SK-N-MC (cell line): ENCODE data around the gene RDH16.
"Not testable (repeated sequence)": the region's sequence is repeated elsewhere in the genome, so short reads cannot be mapped to it uniquely, and the experiment has no call there.

Source experiments
- DNase-seq: peaks from one replicate; pipeline ENCODE4 v3.0.0-alpha.2; 2011; ENCODE audit warnings: low read depth, low spot score
- H3K27ac ChIP-seq: fragments of 200-600 bp; sonication (generic); 2 replicates; pipeline ENCODE4 v1.5.1; 2016; ENCODE audit warnings: mixed run types
- H3K36me3 ChIP-seq: fragments of 200-600 bp; sonication (generic); 2 replicates; pipeline ENCODE4 v1.6.1; 2017; ENCODE audit warnings: antibody characterized with exemption, low read length, mixed read lengths; ENCODE audit not compliant: insufficient read depth
- H3K4me3 ChIP-seq: fragments of 200-600 bp; sonication (generic); 2 replicates; pipeline ENCODE4 v1.5.1; 2016
- H3K9ac ChIP-seq: fragments of 200-600 bp; sonication (generic); 2 replicates; pipeline ENCODE4 v1.8.0; 2017; ENCODE audit warnings: mixed run types, mixed read lengths; ENCODE audit not compliant: insufficient read length
- H3K9me3 ChIP-seq: fragments of 200-600 bp; sonication (generic); 2 replicates; pipeline ENCODE4 v1.6.1; 2017; ENCODE audit warnings: low read depth, mild to moderate bottlenecking, antibody characterized with exemption, low read length, moderate library complexity, mixed read lengths
- EZH2 ChIP-seq: fragments of 200-600 bp; sonication (generic); IDR thresholded peaks from one replicate; pipeline ENCODE4 v1.6.1; 2017; ENCODE audit warnings: antibody characterized with exemption
- FOXP2 ChIP-seq: optimal IDR thresholded peaks from 2 replicates; pipeline ENCODE3; 2011; ENCODE audit warnings: mild to moderate bottlenecking, moderate library complexity; ENCODE audit not compliant: insufficient read depth; ENCODE audit errors: extremely low read length, control extremely low read depth
- POLR2AphosphoS5 ChIP-seq: IDR thresholded peaks from 2 replicates; pipeline ENCODE4 v1.6.1; 2012; ENCODE audit warnings: mild to moderate bottlenecking, low read depth, low read length, borderline replicate concordance

Gene RDH16

GRCh38 chr12:56991319-56992246, 34.2 kb upstream of the RDH16 start:
- H3K27ac ChIP-seq = peak overlapping the region; percentile 57
- TF ChIP-seq POLR2AphosphoS5 (no peak), EZH2 (no peak), FOXP2 (no peak)
- DNase-seq = no peak

GRCh38 chr12:56990648-56991318, 33.4 kb upstream of the RDH16 start:
- TF ChIP-seq EZH2 (no peak), FOXP2 (no peak), POLR2AphosphoS5 (no peak)
- no peaks in the 10 kb centered on the region for H3K36me3 ChIP-seq
- DNase-seq = no peak
- no peak overlapping the region for H3K4me3 ChIP-seq
- H3K9me3 ChIP-seq = no peaks in the 10 kb centered on the region
- peak overlapping the region; percentile 57; the same call in 1 of the 2 replicates for H3K27ac ChIP-seq
- peak overlapping the region; percentile 53 for H3K9ac ChIP-seq

More at GRCh38 chr12:56991319-56992246, 34.2 kb upstream of the RDH16 start:
- H3K4me3 ChIP-seq = peak overlapping the region; percentile 16; the same call in 1 of the 2 replicates
- H3K9me3 ChIP-seq = no peaks in the 10 kb centered on the region
- H3K36me3 ChIP-seq = no peaks in the 10 kb centered on the region
- peak overlapping the region; percentile 53 for H3K9ac ChIP-seq

DNA sequence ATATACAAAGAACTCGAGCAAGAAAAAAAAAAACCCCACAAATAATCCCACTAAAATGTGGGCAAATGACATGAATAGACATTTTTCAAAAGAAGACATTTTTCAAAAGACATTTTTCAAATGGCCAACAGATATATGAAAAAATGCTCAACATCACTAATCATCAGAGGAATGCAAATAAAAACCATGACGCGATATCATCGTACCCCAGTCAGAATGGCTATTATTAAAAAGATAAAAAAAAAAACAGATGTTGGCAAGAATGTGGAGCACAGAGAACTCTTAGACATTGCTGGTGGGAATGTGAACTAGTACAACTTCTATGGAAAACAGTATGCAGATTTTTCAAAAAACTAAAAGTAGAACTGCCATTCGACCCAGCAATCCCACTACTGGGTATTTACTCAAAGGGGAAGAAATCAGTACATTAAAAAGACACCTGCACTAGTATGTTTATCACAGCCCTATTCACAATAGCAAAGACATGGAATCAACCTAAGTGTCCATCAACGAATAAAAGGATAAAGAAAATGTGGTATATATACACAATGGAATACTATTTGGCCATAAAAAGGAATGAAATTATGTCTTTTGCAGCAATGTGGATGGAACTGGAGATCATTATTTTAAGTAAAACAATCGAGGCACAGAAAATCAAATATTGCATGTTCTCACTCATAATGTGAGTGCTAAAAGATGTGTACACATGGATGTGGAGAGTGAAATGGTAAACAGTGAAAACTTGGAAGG, 32.6 kb upstream of the RDH16 start:
- H3K27ac ChIP-seq = no peak overlapping the region
- no peak for DNase-seq
- no peaks in the 10 kb centered on the region for H3K36me3 ChIP-seq
- H3K4me3 ChIP-seq = no peak overlapping the region
- H3K9me3 ChIP-seq = no peaks in the 10 kb centered on the region
- TF ChIP-seq FOXP2 = no peak
- TF ChIP-seq POLR2AphosphoS5 = no peak
- TF ChIP-seq EZH2 = no peak
- no peak overlapping the region for H3K9ac ChIP-seq

- TF ChIP-seq POLR2AphosphoS5 = no peak
- no peak for TF ChIP-seq FOXP2
- TF ChIP-seq EZH2 = no peak
- H3K9me3 ChIP-seq = no peaks in the 10 kb centered on the region
- no peaks in the 10 kb centered on the region for H3K36me3 ChIP-seq
- no peak overlapping the region for H3K9ac ChIP-seq
- H3K27ac ChIP-seq = no peak overlapping the region
- DNase-seq = no peak
- no peak overlapping the region for H3K4me3 ChIP-seq
These were observed 30.9 kb upstream of the RDH16 start for GRCh38 chr12:56988207-56988739.

GRCh38 chr12:56987551-56988053, 30.2 kb upstream of the RDH16 start:
- TF ChIP-seq FOXP2 = no peak
- no peak for TF ChIP-seq EZH2
- no peak for TF ChIP-seq POLR2AphosphoS5

GRCh38 chr12:56987011-56987410, 29.6 kb upstream of the RDH16 start:
- Histone ChIP-seq H3K9ac (no peak overlapping the region), H3K4me3 (no peak overlapping the region), H3K27ac (no peak overlapping the region), H3K9me3 (no peaks in the 10 kb centered on the region), H3K36me3 (no peaks in the 10 kb centered on the region)
- no peak for DNase-seq
- TF ChIP-seq POLR2AphosphoS5 = no peak
- TF ChIP-seq EZH2 = no peak
- TF ChIP-seq FOXP2 = no peak

More at GRCh38 chr12:56987551-56988053, 30.2 kb upstream of the RDH16 start:
- H3K9me3 ChIP-seq = no peaks in the 10 kb centered on the region
- DNase-seq = no peak
- no peak overlapping the region for H3K4me3 ChIP-seq
- H3K27ac ChIP-seq = no peak overlapping the region
- H3K36me3 ChIP-seq = no peaks in the 10 kb centered on the region
- H3K9ac ChIP-seq = no peak overlapping the region

GRCh38 chr12:56985714-56986113, 28.3 kb upstream of the RDH16 start:
- H3K9me3 ChIP-seq, H3K4me3 ChIP-seq, H3K27ac ChIP-seq, H3K9ac ChIP-seq, DNase-seq, H3K36me3 ChIP-seq: not testable (repeated sequence)
